ENCODE data around the gene LMNB1.
"Not testable (repeated sequence)": the region's sequence is repeated elsewhere in the genome, so short reads cannot be mapped to it uniquely, and the experiment has no call there.

Gene LMNB1

DNA sequence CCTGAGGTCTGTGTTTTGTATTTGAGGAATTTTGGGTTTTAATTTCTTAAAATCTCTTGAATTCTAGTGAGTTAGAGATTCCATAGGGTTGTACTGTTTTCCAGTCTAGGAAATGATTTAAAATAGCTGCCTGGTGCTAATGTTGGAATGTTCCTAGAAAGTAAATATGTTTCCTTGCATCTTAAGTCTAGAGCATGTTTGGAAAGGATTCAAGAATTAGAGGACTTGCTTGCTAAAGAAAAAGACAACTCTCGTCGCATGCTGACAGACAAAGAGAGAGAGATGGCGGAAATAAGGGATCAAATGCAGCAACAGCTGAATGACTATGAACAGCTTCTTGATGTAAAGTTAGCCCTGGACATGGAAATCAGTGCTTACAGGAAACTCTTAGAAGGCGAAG lies 41.8 kb downstream of the LMNB1 start:
- peaks cover 7 to 11% of the 10 kb centered on the region in 2 donors for H3K36me3 ChIP-seq (ENCODE audit: control insufficient read depth in 2 of 2, insufficient read depth in 2 of 2, low read length in 2 of 2)
- H3K4me3 ChIP-seq (ENCODE audit: low read length in 2 of 2) = no peak overlapping the region
- H3K9me3 ChIP-seq (ENCODE audit: control insufficient read depth in 2 of 2, low read length in 2 of 2) = no peaks in the 10 kb centered on the region
- no peaks in the 10 kb centered on the region for H3K27me3 ChIP-seq (ENCODE audit: control insufficient read depth in 2 of 2, insufficient read depth in 2 of 2, low read length in 2 of 2)
- no peaks in the 10 kb centered on the region for H3K4me1 ChIP-seq (ENCODE audit: control insufficient read depth in 2 of 2, insufficient read depth in 2 of 2, low read length in 2 of 2)
- no peak overlapping the region for H3K9ac ChIP-seq (ENCODE audit: low read depth in 1 of 2, low read length in 2 of 2)
- no peak overlapping the region for H3K27ac ChIP-seq (ENCODE audit: low read depth in 2 of 2, low read length in 2 of 2)

DNA sequence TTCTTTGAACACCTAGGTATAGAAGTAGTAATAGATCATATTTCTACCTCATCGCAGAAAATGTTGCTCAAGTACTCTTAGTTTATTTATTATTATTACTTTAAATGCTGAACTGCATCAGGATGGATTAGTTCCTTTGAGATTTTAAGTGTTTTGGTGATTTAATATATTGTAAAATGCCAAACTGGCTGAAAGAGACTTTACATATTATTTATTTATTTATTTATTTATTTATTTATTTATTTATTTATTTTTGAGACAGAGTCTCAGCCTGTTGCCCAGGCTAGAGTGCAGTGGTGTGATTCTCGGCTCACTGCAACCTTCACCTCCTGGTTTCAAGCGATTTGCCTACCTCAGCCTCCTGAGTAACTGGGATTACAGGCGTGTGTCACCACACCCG lies 42.3 kb downstream of the LMNB1 start:
- H3K27ac ChIP-seq (ENCODE audit: low read depth in 2 of 2, low read length in 2 of 2) = no peak overlapping the region
- H3K4me3 ChIP-seq (ENCODE audit: low read length in 2 of 2) = no peak overlapping the region
- no peak overlapping the region for H3K9ac ChIP-seq (ENCODE audit: low read depth in 1 of 2, low read length in 2 of 2)
- no peaks in the 10 kb centered on the region for H3K27me3 ChIP-seq (ENCODE audit: control insufficient read depth in 2 of 2, insufficient read depth in 2 of 2, low read length in 2 of 2)
- no peaks in the 10 kb centered on the region for H3K4me1 ChIP-seq (ENCODE audit: control insufficient read depth in 2 of 2, insufficient read depth in 2 of 2, low read length in 2 of 2)
- H3K36me3 ChIP-seq (ENCODE audit: control insufficient read depth in 2 of 2, insufficient read depth in 2 of 2, low read length in 2 of 2) = peaks cover 9 to 11% of the 10 kb centered on the region in 2 donors
- no peaks in the 10 kb centered on the region for H3K9me3 ChIP-seq (ENCODE audit: control insufficient read depth in 2 of 2, low read length in 2 of 2)

DNA sequence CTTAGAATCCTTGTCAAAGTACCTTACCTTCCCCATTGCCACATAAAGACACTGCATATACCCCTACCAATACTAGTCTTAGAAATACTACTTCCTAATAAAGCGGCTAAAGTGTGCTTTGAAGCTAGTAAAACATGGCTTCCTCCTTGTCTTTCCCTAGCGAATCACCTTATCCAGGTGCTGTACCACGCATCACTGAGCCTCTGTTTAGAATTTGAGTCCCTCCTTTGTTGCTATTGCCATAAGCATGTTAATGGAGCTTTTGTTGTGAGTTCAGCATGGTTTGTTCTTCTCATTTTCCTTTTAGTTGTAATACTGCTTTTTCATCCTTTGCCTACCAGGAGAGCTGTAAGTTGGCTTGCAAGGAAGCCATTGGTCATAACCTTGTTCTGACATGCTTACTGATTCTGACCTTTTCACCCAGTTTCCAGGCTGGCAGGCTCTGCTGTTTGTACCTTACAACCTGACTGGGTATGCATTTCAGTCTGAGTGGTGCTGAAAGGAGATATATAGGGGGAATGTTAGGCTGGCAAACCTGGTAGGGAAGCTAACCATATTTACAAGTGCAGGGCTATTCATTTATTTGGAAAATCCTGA lies 49.8 kb downstream of the LMNB1 start:
- no peaks in the 10 kb centered on the region for H3K27me3 ChIP-seq (ENCODE audit: control insufficient read depth in 2 of 2, insufficient read depth in 2 of 2, low read length in 2 of 2)
- no peaks in the 10 kb centered on the region for H3K4me1 ChIP-seq (ENCODE audit: control insufficient read depth in 2 of 2, insufficient read depth in 2 of 2, low read length in 2 of 2)
- no peak overlapping the region for H3K4me3 ChIP-seq (ENCODE audit: low read length in 2 of 2)
- peaks cover 23 to 31% of the 10 kb centered on the region in 2 donors for H3K36me3 ChIP-seq (ENCODE audit: control insufficient read depth in 2 of 2, insufficient read depth in 2 of 2, low read length in 2 of 2)
- no peak overlapping the region for H3K27ac ChIP-seq (ENCODE audit: low read depth in 2 of 2, low read length in 2 of 2)
- no peaks in the 10 kb centered on the region for H3K9me3 ChIP-seq (ENCODE audit: control insufficient read depth in 2 of 2, low read length in 2 of 2)
- no peak overlapping the region for H3K9ac ChIP-seq (ENCODE audit: low read depth in 1 of 2, low read length in 2 of 2)

DNA sequence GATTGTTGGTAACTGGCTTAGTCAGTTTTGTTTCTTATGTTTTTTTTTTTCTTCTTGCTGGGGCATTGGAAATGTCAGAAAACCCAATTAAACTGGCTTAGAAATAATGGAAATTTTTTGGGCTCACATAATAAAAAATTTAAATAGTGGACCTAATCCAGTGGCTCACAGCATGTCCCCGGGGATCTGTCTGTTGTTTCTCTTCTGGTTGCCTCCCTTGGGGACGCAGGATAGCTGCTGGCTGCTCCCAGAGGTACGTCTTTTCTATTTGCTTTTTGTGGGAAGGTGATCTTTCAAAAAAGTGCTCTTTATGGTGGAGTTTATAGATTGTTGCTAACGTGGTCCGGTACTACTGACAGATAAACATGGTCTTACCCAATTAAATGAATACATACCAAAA lies 52.2 kb downstream of the LMNB1 start:
- Histone ChIP-seq H3K9me3 (ENCODE audit: control insufficient read depth in 2 of 2, low read length in 2 of 2) (no peaks in the 10 kb centered on the region), H3K4me3 (ENCODE audit: low read length in 2 of 2) (no peak overlapping the region), H3K36me3 (ENCODE audit: control insufficient read depth in 2 of 2, insufficient read depth in 2 of 2, low read length in 2 of 2) (peaks cover 19 to 32% of the 10 kb centered on the region in 2 donors), H3K27me3 (ENCODE audit: control insufficient read depth in 2 of 2, insufficient read depth in 2 of 2, low read length in 2 of 2) (no peaks in the 10 kb centered on the region), H3K27ac (ENCODE audit: low read depth in 2 of 2, low read length in 2 of 2) (no peak overlapping the region), H3K4me1 (ENCODE audit: control insufficient read depth in 2 of 2, insufficient read depth in 2 of 2, low read length in 2 of 2) (no peaks in the 10 kb centered on the region), H3K9ac (ENCODE audit: low read depth in 1 of 2, low read length in 2 of 2) (no peak overlapping the region)

DNA sequence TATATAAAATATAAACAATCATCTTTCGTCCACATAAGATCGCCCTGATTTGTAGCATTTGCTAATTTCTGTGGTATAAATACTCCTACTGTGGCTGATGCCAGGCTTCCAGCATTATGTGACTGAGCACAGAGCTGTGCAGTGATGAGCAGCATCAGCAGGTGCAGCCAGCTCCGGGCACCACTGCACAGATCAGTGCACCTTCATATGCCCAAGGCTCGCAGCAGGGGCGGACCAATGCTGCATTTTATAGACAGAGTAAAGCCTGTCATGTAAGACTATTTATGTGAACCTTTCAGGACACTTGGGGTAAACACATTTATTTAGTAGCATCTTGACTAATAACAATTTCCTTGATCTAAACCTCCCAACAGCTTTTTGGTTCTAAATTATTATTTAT lies 53.1 kb downstream of the LMNB1 start:
- Histone ChIP-seq H3K36me3 (ENCODE audit: control insufficient read depth in 2 of 2, insufficient read depth in 2 of 2, low read length in 2 of 2) (peaks cover 17 to 32% of the 10 kb centered on the region in 2 donors), H3K27ac (ENCODE audit: low read depth in 2 of 2, low read length in 2 of 2) (no peak overlapping the region), H3K9ac (ENCODE audit: low read depth in 1 of 2, low read length in 2 of 2) (no peak overlapping the region), H3K4me3 (ENCODE audit: low read length in 2 of 2) (no peak overlapping the region), H3K4me1 (ENCODE audit: control insufficient read depth in 2 of 2, insufficient read depth in 2 of 2, low read length in 2 of 2) (no peaks in the 10 kb centered on the region), H3K9me3 (ENCODE audit: control insufficient read depth in 2 of 2, low read length in 2 of 2) (no peaks in the 10 kb centered on the region), H3K27me3 (ENCODE audit: control insufficient read depth in 2 of 2, insufficient read depth in 2 of 2, low read length in 2 of 2) (no peaks in the 10 kb centered on the region)

DNA sequence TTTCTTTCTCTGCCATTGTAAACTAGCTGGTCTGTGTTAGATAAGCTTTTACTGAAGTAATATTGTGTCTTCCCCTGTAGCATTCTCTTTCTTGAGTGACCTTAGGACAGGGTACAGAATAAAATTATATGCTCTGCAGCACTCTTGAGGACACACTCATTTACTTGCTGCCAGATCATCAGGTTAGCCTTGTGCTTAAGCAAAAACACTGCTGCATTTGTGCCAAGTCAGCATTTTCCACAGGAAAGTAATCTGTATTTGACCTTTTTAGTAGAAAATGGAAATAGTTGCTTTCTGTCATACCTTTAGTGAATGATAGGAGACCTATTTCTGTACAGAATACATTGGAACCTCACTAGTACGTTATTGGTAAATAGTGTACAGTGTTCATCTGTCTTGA lies 54.2 kb downstream of the LMNB1 start:
- Histone ChIP-seq H3K9ac (ENCODE audit: low read depth in 1 of 2, low read length in 2 of 2) (no peak overlapping the region), H3K4me1 (ENCODE audit: control insufficient read depth in 2 of 2, insufficient read depth in 2 of 2, low read length in 2 of 2) (no peaks in the 10 kb centered on the region), H3K27ac (ENCODE audit: low read depth in 2 of 2, low read length in 2 of 2) (no peak overlapping the region), H3K9me3 (ENCODE audit: control insufficient read depth in 2 of 2, low read length in 2 of 2) (no peaks in the 10 kb centered on the region), H3K27me3 (ENCODE audit: control insufficient read depth in 2 of 2, insufficient read depth in 2 of 2, low read length in 2 of 2) (no peaks in the 10 kb centered on the region), H3K4me3 (ENCODE audit: low read length in 2 of 2) (no peak overlapping the region), H3K36me3 (ENCODE audit: control insufficient read depth in 2 of 2, insufficient read depth in 2 of 2, low read length in 2 of 2) (peaks cover 9 to 27% of the 10 kb centered on the region in 2 donors)

DNA sequence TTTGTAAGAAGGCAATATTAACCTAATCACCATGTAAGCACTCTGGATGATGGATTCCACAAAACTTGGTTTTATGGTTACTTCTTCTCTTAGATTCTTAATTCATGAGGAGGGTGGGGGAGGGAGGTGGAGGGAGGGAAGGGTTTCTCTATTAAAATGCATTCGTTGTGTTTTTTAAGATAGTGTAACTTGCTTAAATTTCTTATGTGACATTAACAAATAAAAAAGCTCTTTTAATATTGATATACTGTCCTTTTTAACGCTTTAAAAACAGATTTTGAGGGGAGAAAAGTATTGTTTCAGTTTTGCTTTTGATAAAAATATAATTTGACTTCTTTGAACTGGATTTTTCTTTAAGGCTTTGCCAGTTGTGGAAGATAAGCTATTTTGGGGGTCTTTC lies 59.8 kb downstream of the LMNB1 start:
- Histone ChIP-seq H3K36me3 (ENCODE audit: control insufficient read depth in 2 of 2, insufficient read depth in 2 of 2, low read length in 2 of 2) (peaks cover 0 to 11% of the 10 kb centered on the region in 2 donors), H3K4me1 (ENCODE audit: control insufficient read depth in 2 of 2, insufficient read depth in 2 of 2, low read length in 2 of 2) (no peaks in the 10 kb centered on the region), H3K9me3 (ENCODE audit: control insufficient read depth in 2 of 2, low read length in 2 of 2) (no peaks in the 10 kb centered on the region), H3K27ac (ENCODE audit: low read depth in 2 of 2, low read length in 2 of 2) (no peak overlapping the region), H3K4me3 (ENCODE audit: low read length in 2 of 2) (no peak overlapping the region), H3K27me3 (ENCODE audit: control insufficient read depth in 2 of 2, insufficient read depth in 2 of 2, low read length in 2 of 2) (no peaks in the 10 kb centered on the region), H3K9ac (ENCODE audit: low read depth in 1 of 2, low read length in 2 of 2) (no peak overlapping the region)

DNA sequence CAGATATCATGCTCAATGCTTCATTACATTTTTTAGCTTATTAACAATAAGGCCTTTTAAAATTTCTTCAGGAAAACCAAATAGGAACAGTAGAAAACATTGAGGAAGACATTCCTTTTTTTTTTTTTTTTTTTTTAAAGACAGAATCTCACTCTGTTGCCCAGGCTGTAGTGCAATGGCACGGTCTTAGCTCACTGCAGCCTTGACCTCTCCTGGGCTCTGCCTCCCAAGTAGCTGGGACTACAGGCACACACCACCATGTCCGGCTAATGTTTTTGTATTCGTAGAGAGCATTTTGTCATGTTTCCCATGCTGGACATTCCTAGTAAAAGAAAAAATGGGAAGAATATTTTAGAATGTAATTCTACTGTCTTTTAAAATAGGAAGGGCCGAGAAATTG lies 60.3 kb downstream of the LMNB1 start:
- H3K36me3 ChIP-seq (ENCODE audit: control insufficient read depth in 2 of 2, insufficient read depth in 2 of 2, low read length in 2 of 2) = peaks cover 0 to 11% of the 10 kb centered on the region in 2 donors
- H3K27me3 ChIP-seq (ENCODE audit: control insufficient read depth in 2 of 2, insufficient read depth in 2 of 2, low read length in 2 of 2) = no peaks in the 10 kb centered on the region
- H3K9me3 ChIP-seq (ENCODE audit: control insufficient read depth in 2 of 2, low read length in 2 of 2) = no peaks in the 10 kb centered on the region
- no peaks in the 10 kb centered on the region for H3K4me1 ChIP-seq (ENCODE audit: control insufficient read depth in 2 of 2, insufficient read depth in 2 of 2, low read length in 2 of 2)
- H3K9ac ChIP-seq (ENCODE audit: low read depth in 1 of 2, low read length in 2 of 2) = no peak overlapping the region
- no peak overlapping the region for H3K27ac ChIP-seq (ENCODE audit: low read depth in 2 of 2, low read length in 2 of 2)
- H3K4me3 ChIP-seq (ENCODE audit: low read length in 2 of 2) = no peak overlapping the region

DNA sequence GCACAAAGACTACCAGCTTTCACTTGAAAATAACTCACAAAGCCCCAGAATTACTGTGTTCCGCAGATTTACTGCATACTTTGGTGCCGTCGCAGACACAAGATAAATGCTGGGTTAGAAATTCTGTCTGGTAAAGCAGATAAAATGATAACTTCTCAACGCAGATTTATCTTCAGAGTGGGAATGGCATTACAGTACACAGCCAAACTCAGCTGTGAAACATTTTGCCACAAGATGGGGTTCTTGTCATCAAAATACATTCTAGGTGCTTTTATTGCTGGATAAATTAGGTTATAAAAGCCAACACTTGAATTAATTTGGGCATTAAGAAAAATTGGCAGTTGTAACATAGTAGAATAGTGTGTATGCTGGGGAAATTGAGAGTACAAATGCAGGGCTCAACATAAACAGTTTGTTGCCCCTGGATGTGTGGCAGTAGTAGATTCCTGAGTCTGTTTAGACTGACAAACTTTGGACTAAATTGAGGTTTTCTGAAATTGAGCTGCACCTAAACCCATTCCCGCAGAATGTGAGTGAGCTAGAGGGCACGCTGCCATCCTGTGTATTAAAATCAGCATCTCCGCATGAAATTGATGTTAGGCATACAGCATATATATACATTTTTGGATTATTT lies 61.1 kb downstream of the LMNB1 start:
- no peak overlapping the region for H3K9ac ChIP-seq (ENCODE audit: low read depth in 1 of 2, low read length in 2 of 2)
- no peaks in the 10 kb centered on the region for H3K9me3 ChIP-seq (ENCODE audit: control insufficient read depth in 2 of 2, low read length in 2 of 2)
- H3K4me3 ChIP-seq (ENCODE audit: low read length in 2 of 2) = no peak overlapping the region
- no peak overlapping the region for H3K27ac ChIP-seq (ENCODE audit: low read depth in 2 of 2, low read length in 2 of 2)
- no peaks in the 10 kb centered on the region for H3K4me1 ChIP-seq (ENCODE audit: control insufficient read depth in 2 of 2, insufficient read depth in 2 of 2, low read length in 2 of 2)
- peaks cover 0 to 11% of the 10 kb centered on the region in 2 donors for H3K36me3 ChIP-seq (ENCODE audit: control insufficient read depth in 2 of 2, insufficient read depth in 2 of 2, low read length in 2 of 2)
- H3K27me3 ChIP-seq (ENCODE audit: control insufficient read depth in 2 of 2, insufficient read depth in 2 of 2, low read length in 2 of 2) = no peaks in the 10 kb centered on the region

DNA sequence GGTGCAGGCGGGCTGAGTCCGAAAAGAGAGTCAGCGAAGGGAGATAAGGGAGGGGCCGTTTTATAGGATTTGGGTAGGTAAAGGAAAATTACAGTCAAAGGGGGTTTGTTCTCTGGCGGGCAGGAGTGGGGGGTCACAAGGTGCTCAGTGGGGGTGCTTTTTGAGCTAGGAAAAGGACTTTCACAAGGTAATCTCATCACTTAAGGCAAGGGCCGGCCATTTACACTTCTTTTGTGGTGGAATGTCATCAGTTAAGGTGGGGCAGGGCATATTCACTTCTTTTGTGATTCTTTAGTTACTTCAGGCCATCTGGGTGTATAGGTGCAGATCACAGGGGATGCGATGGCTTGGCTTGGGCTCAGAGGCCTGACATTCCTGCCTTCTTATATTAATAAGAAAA lies 62.5 kb downstream of the LMNB1 start:
- H3K27ac ChIP-seq (ENCODE audit: low read depth in 2 of 2, low read length in 2 of 2); H3K4me1 ChIP-seq (ENCODE audit: control insufficient read depth in 2 of 2, insufficient read depth in 2 of 2, low read length in 2 of 2); H3K27me3 ChIP-seq (ENCODE audit: control insufficient read depth in 2 of 2, insufficient read depth in 2 of 2, low read length in 2 of 2); H3K36me3 ChIP-seq (ENCODE audit: control insufficient read depth in 2 of 2, insufficient read depth in 2 of 2, low read length in 2 of 2); H3K9me3 ChIP-seq (ENCODE audit: control insufficient read depth in 2 of 2, low read length in 2 of 2); H3K4me3 ChIP-seq (ENCODE audit: low read length in 2 of 2); H3K9ac ChIP-seq (ENCODE audit: low read depth in 1 of 2, low read length in 2 of 2): not testable (repeated sequence)
